ENCODE results near the gene TSPO2. TPM values are rescaled to one million over a fixed set of nuclear protein-coding genes. Genes with fewer than 3 reads are reported as not detected.

Gene TSPO2
- polyA plus RNA-seq, 3 donors, result not detected

- H3K4me3 Mint-ChIP-seq, result no peak overlapping the region
Measured at GRCh38 chr6:41025966-41026530, 16.2 kb upstream of the TSPO2 start.

GRCh38 chr6:41027241-41027640, 15.0 kb upstream of the TSPO2 start:
- H3K4me2 ChIP-seq (replicated peaks; ENCODE audit: extremely low read depth, low read length, poor library complexity, severe bottlenecking), result peak overlapping the region; percentile 90
- H2AFZ ChIP-seq (ENCODE audit: insufficient read depth, low read depth, low read length, poor library complexity, severe bottlenecking), result peak overlapping the region; percentile 96
- Mint-ChIP-seq H3K36me3 (no peaks in the 10 kb centered on the region), H3K9me3 (peaks cover 0 to 2% (median 0%) of the 10 kb centered on the region in 7 donors), H3K4me3 (peak overlapping the region; percentile 79 to 96), H3K27ac (peak overlapping the region in 3 of 7 donors; percentile 7 to 83 (median 52)), H3K4me1 (peaks cover 28% of the 10 kb centered on the region), H3K27me3 (ENCODE audit: low read depth in 3 of 3) (peaks cover 0 to 5% (median 4%) of the 10 kb centered on the region in 3 donors)
- H3K4me1 ChIP-seq (ENCODE audit: control insufficient read depth in 1 of 2, insufficient read depth in 2 of 2, low read length in 2 of 2), result peaks cover 22 to 27% of the 10 kb centered on the region in 2 donors
- no peaks in the 10 kb centered on the region for H3K79me2 ChIP-seq (ENCODE audit: insufficient read depth, low read length)
- no peak for TF ChIP-seq CTCF (IDR thresholded peaks at IDR 0.05)
- no CpG with 5 or more reads among the region's 4 CpGs for WGBS (ENCODE audit: insufficient coverage)
- no peaks in the 10 kb centered on the region for H3K27me3 ChIP-seq (ENCODE audit: control insufficient read depth in 2 of 2, insufficient read depth in 2 of 2, low read length in 2 of 2)
- intact Hi-C loops (cut with micrococcal nuclease), result loop anchor here in 1 of 2 donors (1.0 kb wide), 1 partner anchor 21 kb away; no protein-coding TSS in a partner anchor
- no peaks in the 10 kb centered on the region for H3K9me3 ChIP-seq (replicated peaks in 1 of 2; ENCODE audit: control insufficient read depth in 1 of 2, insufficient read depth in 1 of 2, low read length in 2 of 2)
- H3K36me3 ChIP-seq (replicated peaks in 1 of 2; ENCODE audit: control insufficient read depth in 1 of 2, insufficient read depth in 2 of 2, low read length in 2 of 2), result no peaks in the 10 kb centered on the region
- no peak overlapping the region for H3K27ac ChIP-seq (ENCODE audit: low read depth in 1 of 2, low read length in 2 of 2)
- H3K9ac ChIP-seq (ENCODE audit: insufficient read depth, low read length, poor library complexity, severe bottlenecking), result no peak overlapping the region
- peak overlapping the region in 2 of 3 experiments; percentile 30 to 76 for H3K4me3 ChIP-seq (replicated peaks in 1 of 3; ENCODE audit: low read depth in 2 of 3, low read length in 3 of 3)
- DNase-seq, result no peak
- H4K20me1 ChIP-seq (ENCODE audit: insufficient read depth, low read length), result no peaks in the 10 kb centered on the region

More at GRCh38 chr6:41025966-41026530, 16.2 kb upstream of the TSPO2 start:
- Histone ChIP-seq H3K4me3 (replicated peaks in 1 of 3; ENCODE audit: low read depth in 2 of 3, low read length in 3 of 3) (no peak overlapping the region), H3K4me1 (ENCODE audit: control insufficient read depth in 1 of 2, insufficient read depth in 2 of 2, low read length in 2 of 2) (peaks cover 22 to 27% of the 10 kb centered on the region in 2 donors), H3K79me2 (ENCODE audit: insufficient read depth, low read length) (no peaks in the 10 kb centered on the region), H2AFZ (ENCODE audit: insufficient read depth, low read depth, low read length, poor library complexity, severe bottlenecking) (no peak overlapping the region), H4K20me1 (ENCODE audit: insufficient read depth, low read length) (no peaks in the 10 kb centered on the region), H3K27me3 (ENCODE audit: control insufficient read depth in 2 of 2, insufficient read depth in 2 of 2, low read length in 2 of 2) (no peaks in the 10 kb centered on the region), H3K9ac (ENCODE audit: insufficient read depth, low read length, poor library complexity, severe bottlenecking) (no peak overlapping the region), H3K36me3 (replicated peaks in 1 of 2; ENCODE audit: control insufficient read depth in 1 of 2, insufficient read depth in 2 of 2, low read length in 2 of 2) (no peaks in the 10 kb centered on the region), H3K4me2 (replicated peaks; ENCODE audit: extremely low read depth, low read length, poor library complexity, severe bottlenecking) (no peak overlapping the region), H3K9me3 (replicated peaks in 1 of 2; ENCODE audit: control insufficient read depth in 1 of 2, insufficient read depth in 1 of 2, low read length in 2 of 2) (no peaks in the 10 kb centered on the region), H3K27ac (ENCODE audit: low read depth in 1 of 2, low read length in 2 of 2) (no peak overlapping the region)
- DNase-seq, result no peak
- Mint-ChIP-seq H3K9me3 (peaks cover 0 to 2% (median 0%) of the 10 kb centered on the region in 7 donors), H3K27ac (peak overlapping the region in 1 of 7 donors; percentile 39), H3K27me3 (ENCODE audit: low read depth in 3 of 3) (peaks cover 0 to 5% (median 4%) of the 10 kb centered on the region in 3 donors), H3K4me1 (peaks cover 28% of the 10 kb centered on the region), H3K36me3 (no peaks in the 10 kb centered on the region)
- intact Hi-C loops (cut with micrococcal nuclease), result no loop called here
- no peak for TF ChIP-seq CTCF (IDR thresholded peaks at IDR 0.05)
- 100% methylated on average over 1 of the region's 3 CpGs for WGBS (ENCODE audit: insufficient coverage)
